ENCODE results near the gene ADGRL2.

GRCh38 chr1:81809808-81810207, 9.1 kb downstream of the ADGRL2 start:
- TF ChIP-seq ZNF274 (IDR thresholded peaks at IDR 0.05; ENCODE audit: low read depth, low read length) (no peak), YY1 (IDR thresholded peaks at IDR 0.05; ENCODE audit: insufficient read depth, insufficient read length) (no peak), SUZ12 (IDR thresholded peaks at IDR 0.05; ENCODE audit: extremely low read depth, insufficient read depth, insufficient read length) (no peak)

All from NT2/D1 (cell line).